ENCODE measurements around the gene MACF1. TPM values are rescaled to one million over a fixed set of nuclear protein-coding genes. Genes with fewer than 3 reads are reported as not detected.

The MACF1 gene
- total and polyA plus RNA-seq, 2 of the 13 experiments (the other 11 are each of a cell fraction or from before 2014, with no cell fraction given) = 36.7 to 65.4 TPM

DNA sequence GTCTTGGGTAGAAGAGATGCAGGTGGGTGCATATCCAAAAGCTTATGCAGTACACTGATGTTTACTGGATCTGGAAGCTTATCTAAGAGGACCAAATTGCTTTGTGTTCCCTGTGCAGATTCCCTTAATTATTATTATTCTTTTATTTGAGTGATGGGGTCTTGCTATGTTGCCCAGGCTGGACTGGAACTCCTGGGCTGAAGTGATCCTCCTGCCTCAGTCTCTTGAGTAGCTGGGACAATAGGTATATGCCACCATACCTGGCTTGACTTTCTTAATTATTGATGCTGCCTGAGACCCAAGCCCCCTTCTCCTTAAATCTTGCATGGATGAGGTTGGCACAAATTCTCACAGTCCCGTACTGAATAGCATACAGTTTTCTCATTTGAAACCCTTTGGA, 83.0 kb downstream of the MACF1 start:
- ChIA-PET CTCF (ENCODE audit: low intra/inter-chr PET ratio, low total read pairs) (no interaction called here), POLR2A (no interaction called here)
- peaks cover 15% of the 10 kb centered on the region for H3K4me1 ChIP-seq (ENCODE audit: insufficient read depth, low read length)
- H3K9ac ChIP-seq (ENCODE audit: insufficient read depth, low read depth, low read length) = no peak overlapping the region
- H3K4me3 ChIP-seq (replicated peaks in 1 of 3; ENCODE audit: insufficient read depth in 1 of 3, low read depth in 2 of 3, low read length in 3 of 3) = no peak overlapping the region
- no TSS peak for BruUV-seq (replicated peaks)
- FAIRE-seq = no peak
- no peaks in the 10 kb centered on the region for H3K79me2 ChIP-seq (ENCODE audit: insufficient read depth, low read length)
- 100% methylated on average over 1 of the region's 1 CpG for WGBS (ENCODE audit: low lambda C conversion rate)
- no peaks in the 10 kb centered on the region for H3K9me3 ChIP-seq (ENCODE audit: low read length)
- in situ Hi-C loops (cut with HindIII; ENCODE audit: extremely low pct_ligation_motif_present, low pct_unique_long_range_greater_than_20kb) = no loop called here
- no peak for ATAC-seq
- TF ChIP-seq ZNF121 (CRISPR knock-in tag; IDR thresholded peaks at IDR 0.05) (peak; percentile 52; the same call in 1 of the 2 replicates), HHEX (CRISPR knock-in tag; IDR thresholded peaks at IDR 0.05) (no peak)
- no peaks in the 10 kb centered on the region for H4K20me1 ChIP-seq (ENCODE audit: insufficient read depth, low read length)
- H3K36me3 ChIP-seq (replicated peaks in 1 of 2; ENCODE audit: control insufficient read depth in 1 of 2, insufficient read depth in 2 of 2, low read length in 2 of 2) = peaks cover 29 to 63% of the 10 kb centered on the region in 2 experiments
- H3K4me2 ChIP-seq (ENCODE audit: low read depth, low read length) = no peak overlapping the region
- H3K27me3 ChIP-seq (ENCODE audit: control insufficient read depth in 1 of 2, insufficient read depth in 2 of 2, low read length in 2 of 2) = no peaks in the 10 kb centered on the region
- DNase-seq (ENCODE audit: low spot score) = no peak
- intact Hi-C loops (cut with micrococcal nuclease; ENCODE audit: unreplicated experiment) = no loop called here
- no peak overlapping the region for H3K27ac ChIP-seq (ENCODE audit: extremely low read length, insufficient read depth, low read length)
- H2AFZ ChIP-seq (ENCODE audit: low read length) = no peak overlapping the region

GRCh38 chr1:39288735-39289465, 84.4 kb downstream of the MACF1 start:
- peaks cover 30 to 68% of the 10 kb centered on the region in 2 experiments for H3K36me3 ChIP-seq (replicated peaks in 1 of 2; ENCODE audit: control insufficient read depth in 1 of 2, insufficient read depth in 2 of 2, low read length in 2 of 2)
- no peak overlapping the region for H2AFZ ChIP-seq (ENCODE audit: low read length)
- no peaks in the 10 kb centered on the region for H4K20me1 ChIP-seq (ENCODE audit: insufficient read depth, low read length)
- no peak for FAIRE-seq
- H3K27ac ChIP-seq (ENCODE audit: extremely low read length, insufficient read depth, low read length) = no peak overlapping the region
- ATAC-seq = no peak
- ChIA-PET CTCF (ENCODE audit: low intra/inter-chr PET ratio, low total read pairs) (no interaction called here), POLR2A (no interaction called here)
- H3K9me3 ChIP-seq (ENCODE audit: low read length) = no peaks in the 10 kb centered on the region
- no peak overlapping the region for H3K4me3 ChIP-seq (replicated peaks in 1 of 3; ENCODE audit: insufficient read depth in 1 of 3, low read depth in 2 of 3, low read length in 3 of 3)
- intact Hi-C loops (cut with micrococcal nuclease; ENCODE audit: unreplicated experiment) = no loop called here
- H3K9ac ChIP-seq (ENCODE audit: insufficient read depth, low read depth, low read length) = no peak overlapping the region
- H3K79me2 ChIP-seq (ENCODE audit: insufficient read depth, low read length) = no peaks in the 10 kb centered on the region
- in situ Hi-C loops (cut with HindIII; ENCODE audit: extremely low pct_ligation_motif_present, low pct_unique_long_range_greater_than_20kb) = no loop called here
- DNase-seq (ENCODE audit: low spot score) = no peak
- 98% methylated on average over 5 of the region's 5 CpGs for WGBS (ENCODE audit: low lambda C conversion rate)
- TF ChIP-seq ZNF549 (CRISPR knock-in tag; IDR thresholded peaks at IDR 0.05) = no peak
- no peak for TF ChIP-seq PPARG (CRISPR knock-in tag; conservative IDR thresholded peaks at IDR 0.05)
- no peak for TF ChIP-seq ZBTB7A (CRISPR knock-in tag; IDR thresholded peaks at IDR 0.05)
- no peak for TF ChIP-seq RXRB (CRISPR knock-in tag; IDR thresholded peaks at IDR 0.05; ENCODE audit: borderline replicate concordance)
- TF ChIP-seq KMT2B (CRISPR knock-in tag; IDR thresholded peaks at IDR 0.05) = no peak
- no peak for TF ChIP-seq PHB2 (IDR thresholded peaks at IDR 0.05; ENCODE audit: partially characterized antibody)
- TF ChIP-seq ZNF432 (CRISPR knock-in tag; IDR thresholded peaks at IDR 0.05; ENCODE audit: borderline replicate concordance) = no peak
- no TSS peak for BruUV-seq (replicated peaks)
- peaks cover 2% of the 10 kb centered on the region for H3K4me1 ChIP-seq (ENCODE audit: insufficient read depth, low read length)
- no peak overlapping the region for H3K4me2 ChIP-seq (ENCODE audit: low read depth, low read length)
- H3K27me3 ChIP-seq (ENCODE audit: control insufficient read depth in 1 of 2, insufficient read depth in 2 of 2, low read length in 2 of 2) = no peaks in the 10 kb centered on the region

Data from HepG2 (cell line).